Large intestine (tissue), 3 donors: ENCODE measurements around the gene NRXN3. TPM values are rescaled to one million over a fixed set of nuclear protein-coding genes. Genes with fewer than 3 reads are reported as not detected.

ENCODE experiments used
- DNase-seq, 2 donors: peaks; one replicate each; pipeline versions ENCODE4 v3.0.0 to v3.0.0-alpha.2; 2013
- H3K27ac ChIP-seq: one replicate; pipeline ENCODE4 v1.5.1; 2013; ENCODE audit warnings: low read length
- H3K27me3 ChIP-seq: 2 replicates; pipeline ENCODE4 v1.6.1; 2013; ENCODE audit warnings: low read length; ENCODE audit not compliant: control insufficient read depth, insufficient read depth
- H3K36me3 ChIP-seq: 2 replicates; pipeline ENCODE4 v1.6.1; 2013; ENCODE audit warnings: low read length; ENCODE audit not compliant: control insufficient read depth, insufficient read depth
- H3K4me1 ChIP-seq: one replicate; pipeline ENCODE4 v1.6.1; 2013; ENCODE audit warnings: low read length; ENCODE audit not compliant: control insufficient read depth, insufficient read depth
- H3K4me3 ChIP-seq: one replicate; pipeline ENCODE4 v1.5.1; 2013; ENCODE audit warnings: low read length
- H3K9me3 ChIP-seq: one replicate; pipeline ENCODE4 v1.6.1; 2013; ENCODE audit warnings: mild to moderate bottlenecking, low read depth, low read length, moderate library complexity; ENCODE audit not compliant: control insufficient read depth
- WGBS: methylation state at CpG from one replicate; pipeline ENCODE4 v1.1.5; 2013; ENCODE audit warnings: low lambda C conversion rate; ENCODE audit not compliant: insufficient coverage; 5-methylcytosine and 5-hydroxymethylcytosine counted together
- polyA plus RNA-seq: library from polyadenylated mRNA; unstranded; fragments of 120-200 nt; gene quantifications from one replicate; pipeline ENCODE4 v1.2.1, GENCODE V29; 2013

Gene NRXN3
- polyA plus RNA-seq, 1 donor: 12.8 TPM

GRCh38 chr14:79557309-79557708 lies 1387.1 kb downstream of the NRXN3 start:
- DNase-seq: no peak
- Histone ChIP-seq H3K36me3 (no peaks in the 10 kb centered on the region), H3K4me1 (peaks cover 8% of the 10 kb centered on the region), H3K27me3 (no peaks in the 10 kb centered on the region), H3K4me3 (no peak overlapping the region), H3K27ac (no peak overlapping the region), H3K9me3 (no peaks in the 10 kb centered on the region)
- no CpG with 5 or more reads among the region's 3 CpGs for WGBS

- Histone ChIP-seq H3K4me1 (no peaks in the 10 kb centered on the region), H3K9me3 (no peaks in the 10 kb centered on the region), H3K27me3 (no peaks in the 10 kb centered on the region), H3K27ac (no peak overlapping the region), H3K36me3 (no peaks in the 10 kb centered on the region), H3K4me3 (no peak overlapping the region)
- no peak for DNase-seq
- 100% methylated on average over 2 of the region's 3 CpGs for WGBS
These were observed 1392.0 kb downstream of the NRXN3 start for GRCh38 chr14:79562185-79562584.

GRCh38 chr14:79564371-79564770 lies 1394.2 kb downstream of the NRXN3 start:
- 100% methylated on average over 1 of the region's 2 CpGs for WGBS
- DNase-seq: no peak

GRCh38 chr14:79567306-79567705 lies 1397.1 kb downstream of the NRXN3 start:
- Histone ChIP-seq H3K4me3 (no peak overlapping the region), H3K9me3 (no peaks in the 10 kb centered on the region), H3K27me3 (no peaks in the 10 kb centered on the region), H3K36me3 (no peaks in the 10 kb centered on the region), H3K4me1 (no peaks in the 10 kb centered on the region), H3K27ac (no peak overlapping the region)
- 97% methylated on average over 4 of the region's 5 CpGs for WGBS
- no peak for DNase-seq

More at GRCh38 chr14:79564371-79564770, 1394.2 kb downstream of the NRXN3 start:
- Histone ChIP-seq H3K27me3 (no peaks in the 10 kb centered on the region), H3K4me3 (no peak overlapping the region), H3K4me1 (no peaks in the 10 kb centered on the region), H3K27ac (no peak overlapping the region), H3K36me3 (no peaks in the 10 kb centered on the region), H3K9me3 (no peaks in the 10 kb centered on the region)

GRCh38 chr14:79568594-79568993 lies 1398.4 kb downstream of the NRXN3 start:
- no peaks in the 10 kb centered on the region for H3K27me3 ChIP-seq
- no peaks in the 10 kb centered on the region for H3K36me3 ChIP-seq
- no peak overlapping the region for H3K27ac ChIP-seq
- DNase-seq: no peak
- WGBS: no CpG with 5 or more reads among the region's 1 CpG
- H3K4me1 ChIP-seq: no peaks in the 10 kb centered on the region
- no peaks in the 10 kb centered on the region for H3K9me3 ChIP-seq
- H3K4me3 ChIP-seq: no peak overlapping the region

DNA sequence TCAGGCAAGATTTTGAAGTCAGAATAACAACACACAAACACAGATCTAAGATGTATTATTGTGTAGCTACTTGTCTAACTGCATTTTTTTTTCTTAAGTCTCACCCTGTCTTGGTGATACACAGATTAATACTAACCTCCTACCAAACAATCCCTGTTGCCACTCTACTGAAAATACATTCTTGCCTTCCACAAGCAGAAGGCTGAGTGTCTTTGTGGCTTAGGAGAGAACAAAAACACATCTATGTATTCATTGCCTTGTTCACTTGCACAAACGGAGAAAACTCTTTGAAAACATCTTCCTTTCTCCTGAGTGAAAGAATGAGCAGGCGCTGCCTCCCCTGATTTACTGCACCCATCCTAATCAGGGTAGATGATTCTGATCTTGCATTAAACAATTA lies 1398.9 kb downstream of the NRXN3 start:
- no peaks in the 10 kb centered on the region for H3K9me3 ChIP-seq

DNA sequence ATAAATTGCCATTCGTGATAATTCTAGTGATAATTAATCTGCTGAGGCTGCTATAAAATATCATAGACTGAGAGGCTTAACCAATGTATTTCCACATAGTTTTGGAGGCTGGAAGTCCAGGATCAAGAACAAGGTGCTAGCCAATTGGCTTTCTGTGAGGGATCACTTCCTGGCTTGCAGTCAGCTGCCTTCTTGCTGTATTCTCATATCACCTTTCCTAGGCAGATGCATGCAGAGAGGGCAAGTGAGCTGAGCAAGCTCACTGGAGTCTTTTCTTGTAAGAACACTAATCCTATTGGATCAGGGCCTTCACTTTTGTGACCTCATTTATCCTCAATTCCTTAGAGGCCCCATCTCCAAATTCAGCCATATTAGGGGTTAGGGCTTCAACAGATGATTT lies 1400.5 kb downstream of the NRXN3 start:
- no peak for DNase-seq
- no peaks in the 10 kb centered on the region for H3K9me3 ChIP-seq
- no CpG with 5 or more reads among the region's 1 CpG for WGBS

More for the DNA sequence above, 1398.9 kb downstream of the NRXN3 start:
- Histone ChIP-seq H3K4me1 (no peaks in the 10 kb centered on the region), H3K27ac (no peak overlapping the region), H3K4me3 (no peak overlapping the region), H3K36me3 (no peaks in the 10 kb centered on the region), H3K27me3 (no peaks in the 10 kb centered on the region)
- WGBS: 86% methylated on average over 1 of the region's 2 CpGs
- no peak for DNase-seq

DNA sequence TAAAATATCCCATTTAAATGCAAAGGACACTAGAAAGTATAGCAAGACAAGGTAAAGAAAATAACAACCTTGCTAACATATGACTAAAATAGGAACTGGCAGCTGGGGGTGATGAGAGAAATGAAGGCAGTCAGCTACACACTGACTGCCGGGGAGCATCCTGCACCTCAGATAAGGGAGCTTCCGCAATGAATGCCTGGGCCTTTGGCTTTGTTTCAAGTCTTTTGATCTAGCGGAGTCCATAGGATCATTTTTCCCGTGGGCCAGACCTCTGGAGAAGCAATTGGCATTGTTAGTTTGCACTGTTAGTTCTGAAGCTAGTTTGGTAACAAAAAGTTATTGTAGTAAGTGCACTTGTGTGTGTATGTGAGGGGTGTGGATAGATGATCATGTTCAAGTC lies 1401.2 kb downstream of the NRXN3 start:
- peak; percentile 7 to 33 for DNase-seq
- Histone ChIP-seq H3K4me1 (no peaks in the 10 kb centered on the region), H3K27me3 (no peaks in the 10 kb centered on the region), H3K27ac (no peak overlapping the region), H3K4me3 (no peak overlapping the region), H3K36me3 (no peaks in the 10 kb centered on the region), H3K9me3 (no peaks in the 10 kb centered on the region)
- WGBS: no CpG with 5 or more reads among the region's 4 CpGs

More for the DNA sequence above, 1400.5 kb downstream of the NRXN3 start:
- Histone ChIP-seq H3K36me3 (no peaks in the 10 kb centered on the region), H3K4me1 (no peaks in the 10 kb centered on the region), H3K27me3 (no peaks in the 10 kb centered on the region), H3K4me3 (no peak overlapping the region), H3K27ac (no peak overlapping the region)

- no peaks in the 10 kb centered on the region for H3K9me3 ChIP-seq
- DNase-seq: no peak
- no peaks in the 10 kb centered on the region for H3K36me3 ChIP-seq
- H3K4me3 ChIP-seq: no peak overlapping the region
- no peaks in the 10 kb centered on the region for H3K4me1 ChIP-seq
- H3K27me3 ChIP-seq: no peaks in the 10 kb centered on the region
- WGBS: 100% methylated on average over 1 of the region's 2 CpGs
- H3K27ac ChIP-seq: no peak overlapping the region
These were observed 1403.3 kb downstream of the NRXN3 start for GRCh38 chr14:79573486-79573885.

DNA sequence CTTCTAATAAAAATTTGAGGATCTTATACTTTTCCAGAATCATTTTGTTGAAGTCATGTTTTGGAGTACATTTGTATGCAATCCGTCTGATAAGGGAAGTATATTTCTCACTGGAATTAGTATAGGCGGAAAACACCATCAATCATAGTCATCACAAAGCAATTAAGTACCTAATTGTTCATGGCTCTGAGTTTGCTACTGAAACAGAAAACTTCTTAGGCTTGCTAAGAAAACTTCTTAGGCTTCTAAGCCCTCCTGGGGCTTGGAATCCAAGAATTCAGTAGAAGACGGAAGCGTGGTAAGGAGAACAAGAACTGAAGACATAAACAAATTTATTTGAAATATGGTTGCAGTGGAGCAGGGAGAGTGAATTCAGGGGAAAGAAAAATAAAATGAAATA lies 1404.9 kb downstream of the NRXN3 start:
- WGBS: 82% methylated on average over 2 of the region's 4 CpGs
- Histone ChIP-seq H3K36me3 (no peaks in the 10 kb centered on the region), H3K27ac (no peak overlapping the region), H3K9me3 (no peaks in the 10 kb centered on the region), H3K27me3 (no peaks in the 10 kb centered on the region), H3K4me3 (no peak overlapping the region), H3K4me1 (no peaks in the 10 kb centered on the region)
- no peak for DNase-seq

- 100% methylated on average over 1 of the region's 4 CpGs for WGBS
- Histone ChIP-seq H3K4me3 (no peak overlapping the region), H3K9me3 (no peaks in the 10 kb centered on the region), H3K27me3 (no peaks in the 10 kb centered on the region), H3K4me1 (no peaks in the 10 kb centered on the region), H3K27ac (no peak overlapping the region), H3K36me3 (no peaks in the 10 kb centered on the region)
- DNase-seq: no peak
These were observed 1406.3 kb downstream of the NRXN3 start for GRCh38 chr14:79576424-79576823.
